Ishikawa (cell line): ENCODE measurements around the gene ZKSCAN3.

ENCODE experiments used
- CEBPB ChIP-seq: IDR thresholded peaks from 2 replicates; pipeline ENCODE4 v1.6.1; 2012
- CREB1 ChIP-seq: IDR thresholded peaks from 2 replicates; pipeline ENCODE4 v1.6.1; 2012; ENCODE audit warnings: low read depth
- EGR1 ChIP-seq: IDR thresholded peaks from 2 replicates; pipeline ENCODE4 v1.6.1; 2012
- EP300 ChIP-seq: IDR thresholded peaks from 2 replicates; pipeline ENCODE4 v1.6.1; 2012; ENCODE audit warnings: borderline replicate concordance
- RAD21 ChIP-seq: IDR thresholded peaks from 2 replicates; pipeline ENCODE4 v1.6.1; 2012; ENCODE audit warnings: low read depth
- REST ChIP-seq: IDR thresholded peaks from 2 replicates; pipeline ENCODE4 v1.6.1; 2012; ENCODE audit warnings: low read depth, mild to moderate bottlenecking
- TCF12 ChIP-seq: IDR thresholded peaks from 2 replicates; pipeline ENCODE4 v1.6.1; 2012; ENCODE audit warnings: low read depth
- USF1 ChIP-seq: IDR thresholded peaks from 2 replicates; pipeline ENCODE4 v1.6.1; 2012
- ZBTB7A ChIP-seq: IDR thresholded peaks from 2 replicates; pipeline ENCODE4 v1.6.1; 2012; ENCODE audit warnings: low read depth

GRCh38 chr6:28356666-28357020 lies 6.9 kb downstream of the ZKSCAN3 start:
- no peak for TF ChIP-seq EP300
- no peak for TF ChIP-seq RAD21
- TF ChIP-seq CREB1 = no peak
- no peak for TF ChIP-seq REST
- TF ChIP-seq CEBPB = no peak
- no peak for TF ChIP-seq USF1
- no peak for TF ChIP-seq TCF12
- no peak for TF ChIP-seq EGR1
- no peak for TF ChIP-seq ZBTB7A
